Uterus (tissue), 4 donors: ENCODE results near the gene SHISA5. TPM values are rescaled to one million over a fixed set of nuclear protein-coding genes. Genes with fewer than 3 reads are reported as not detected.

Experiments
- DNase-seq, 2 donors: peaks; one replicate each; pipeline ENCODE4 v3.0.0-alpha.2; 2019 to 2020
- H3K27ac ChIP-seq, 2 donors: fragments of 200-600 bp; sonication (generic); 1 replicate in 1 of 2; 2 replicates in 1 of 2; pipeline ENCODE4 v1.5.1; 2016 to 2018
- H3K27me3 ChIP-seq, 2 donors: fragments of 200-600 bp; sonication (generic); one replicate each; pipeline ENCODE4 v1.5.1; 2018 to 2019; ENCODE audit warnings: control low read depth in 1 of 2
- H3K36me3 ChIP-seq, 2 donors: fragments of 200-600 bp; sonication (generic); one replicate each; pipeline ENCODE4 v1.5.1; 2019; ENCODE audit warnings: control low read depth in 1 of 2
- H3K4me1 ChIP-seq, 2 donors: fragments of 200-600 bp; sonication (generic); one replicate each; pipeline ENCODE4 v1.5.1; 2018 to 2019; ENCODE audit warnings: control low read depth in 1 of 2
- H3K4me3 ChIP-seq, 2 donors: fragments of 200-600 bp; sonication (generic); 1 replicate in 1 of 2; 2 replicates in 1 of 2; pipeline ENCODE4 v1.5.1; 2018 to 2019; ENCODE audit warnings: mild to moderate bottlenecking in 1 of 2
- H3K9me3 ChIP-seq, 2 donors: fragments of 200-600 bp; sonication (generic); one replicate each; pipeline ENCODE4 v1.5.1; 2019; ENCODE audit warnings: control low read depth in 1 of 2
- POLR2A ChIP-seq, 2 donors: fragments of 450-650 bp; IDR thresholded peaks; one replicate each; pipeline ENCODE4 v1.6.1; 2016; ENCODE audit warnings: antibody characterized with exemption in 2 of 2, mild to moderate bottlenecking in 1 of 2, moderate library complexity in 1 of 2
- intact Hi-C: fragments of 100-400 bp; cut with DNase I; formaldehyde crosslinking; loops from one replicate; pipeline ENCODE4 v1.15.1; 2023; ENCODE audit warnings: low total_unique reads
- total RNA-seq, 4 donors: library from RNA; depleted of rRNA in 3 of 4; stranded (reverse); fragments of >200 nt in 3 of 4; gene quantifications; one replicate each; pipeline versions ENCODE4 v1.1.0 to v1.2.4, GENCODE V29; 2014 to 2023
- TF ChIP-seq, protein P1 (sequence below), 4 experiments: fragments of 200-600 bp in 2 of 4; fragments of 450-650 bp in 2 of 4; sonication (generic) in 2 of 4; IDR thresholded peaks; one replicate each; pipeline ENCODE4 v1.5.1; 2016 to 2019; ENCODE audit warnings: antibody characterized with exemption in 4 of 4, mild to moderate bottlenecking in 2 of 4, moderate library complexity in 1 of 4
- donor health status: DM: yes; HTN: yes; CAD: no.

The SHISA5 gene
- total RNA-seq, 4 donors from 2014 or later: 52.4 to 210 (median 72.8) TPM

- Histone ChIP-seq H3K9me3 (no peaks in the 10 kb centered on the region), H3K36me3 (no peaks in the 10 kb centered on the region), H3K4me1 (peaks cover 3 to 13% of the 10 kb centered on the region in 2 donors), H3K27me3 (no peaks in the 10 kb centered on the region), H3K4me3 (peak overlapping the region; percentile 66 to 88), H3K27ac (peak overlapping the region; percentile 95 to 99)
- peak; percentile 90 to 92 for DNase-seq
- intact Hi-C loops: no loop called here
- TF ChIP-seq POLR2A (IDR thresholded peaks at IDR 0.05): peak; percentile 75 to 81
- TF ChIP-seq, protein P1, sequence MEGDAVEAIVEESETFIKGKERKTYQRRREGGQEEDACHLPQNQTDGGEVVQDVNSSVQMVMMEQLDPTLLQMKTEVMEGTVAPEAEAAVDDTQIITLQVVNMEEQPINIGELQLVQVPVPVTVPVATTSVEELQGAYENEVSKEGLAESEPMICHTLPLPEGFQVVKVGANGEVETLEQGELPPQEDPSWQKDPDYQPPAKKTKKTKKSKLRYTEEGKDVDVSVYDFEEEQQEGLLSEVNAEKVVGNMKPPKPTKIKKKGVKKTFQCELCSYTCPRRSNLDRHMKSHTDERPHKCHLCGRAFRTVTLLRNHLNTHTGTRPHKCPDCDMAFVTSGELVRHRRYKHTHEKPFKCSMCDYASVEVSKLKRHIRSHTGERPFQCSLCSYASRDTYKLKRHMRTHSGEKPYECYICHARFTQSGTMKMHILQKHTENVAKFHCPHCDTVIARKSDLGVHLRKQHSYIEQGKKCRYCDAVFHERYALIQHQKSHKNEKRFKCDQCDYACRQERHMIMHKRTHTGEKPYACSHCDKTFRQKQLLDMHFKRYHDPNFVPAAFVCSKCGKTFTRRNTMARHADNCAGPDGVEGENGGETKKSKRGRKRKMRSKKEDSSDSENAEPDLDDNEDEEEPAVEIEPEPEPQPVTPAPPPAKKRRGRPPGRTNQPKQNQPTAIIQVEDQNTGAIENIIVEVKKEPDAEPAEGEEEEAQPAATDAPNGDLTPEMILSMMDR (IDR thresholded peaks at IDR 0.05): peak; percentile 23 to 51 (median 44)
These were observed 30.9 kb downstream of the SHISA5 start for GRCh38 chr3:48472923-48473616.

GRCh38 chr3:48472673-48472922 is 31.4 kb downstream of the SHISA5 start:
- H3K36me3 ChIP-seq: no peaks in the 10 kb centered on the region
- intact Hi-C loops: no loop called here
- TF ChIP-seq, protein P1 (IDR thresholded peaks at IDR 0.05): no peak
- TF ChIP-seq POLR2A (IDR thresholded peaks at IDR 0.05): no peak
- H3K4me1 ChIP-seq: peaks cover 8 to 14% of the 10 kb centered on the region in 2 donors
- H3K27ac ChIP-seq: peak overlapping the region; percentile 95 to 99
- H3K4me3 ChIP-seq: peak overlapping the region; percentile 66 to 88
- no peaks in the 10 kb centered on the region for H3K27me3 ChIP-seq
- no peaks in the 10 kb centered on the region for H3K9me3 ChIP-seq
- DNase-seq: no peak

GRCh38 chr3:48470286-48470685 is 33.7 kb downstream of the SHISA5 start:
- TF ChIP-seq POLR2A (IDR thresholded peaks at IDR 0.05): no peak
- TF ChIP-seq, protein P1 (IDR thresholded peaks at IDR 0.05): no peak
- Histone ChIP-seq H3K9me3 (no peaks in the 10 kb centered on the region), H3K4me3 (no peak overlapping the region), H3K27me3 (no peaks in the 10 kb centered on the region), H3K27ac (peak overlapping the region in 1 of 2 donors; percentile 39), H3K4me1 (peaks cover 10 to 26% of the 10 kb centered on the region in 2 donors), H3K36me3 (no peaks in the 10 kb centered on the region)
- no peak for DNase-seq
- intact Hi-C loops: no loop called here

GRCh38 chr3:48469046-48469915 is 34.7 kb downstream of the SHISA5 start:
- Histone ChIP-seq H3K4me1 (peaks cover 10 to 28% of the 10 kb centered on the region in 2 donors), H3K27ac (peak overlapping the region in 1 of 2 donors; percentile 100), H3K36me3 (no peaks in the 10 kb centered on the region), H3K9me3 (no peaks in the 10 kb centered on the region), H3K27me3 (no peaks in the 10 kb centered on the region), H3K4me3 (no peak overlapping the region)
- no peak for DNase-seq
- TF ChIP-seq, protein P1 (IDR thresholded peaks at IDR 0.05): no peak
- TF ChIP-seq POLR2A (IDR thresholded peaks at IDR 0.05): no peak
- intact Hi-C loops: loop anchor here (5.0 kb wide), 1 partner anchor 78 kb away; no protein-coding TSS in a partner anchor

- no peaks in the 10 kb centered on the region for H3K36me3 ChIP-seq
- no peak for DNase-seq
- intact Hi-C loops: loop anchor here (5.0 kb wide), 1 partner anchor 79 kb away; no protein-coding TSS in a partner anchor
- H3K9me3 ChIP-seq: no peaks in the 10 kb centered on the region
- no peak overlapping the region for H3K4me3 ChIP-seq
- TF ChIP-seq, protein P1 (IDR thresholded peaks at IDR 0.05): no peak
- no peak for TF ChIP-seq POLR2A (IDR thresholded peaks at IDR 0.05)
- H3K27ac ChIP-seq: peak overlapping the region; percentile 99 to 100
- no peaks in the 10 kb centered on the region for H3K27me3 ChIP-seq
- peaks cover 10 to 28% of the 10 kb centered on the region in 2 donors for H3K4me1 ChIP-seq
These were observed 35.6 kb downstream of the SHISA5 start for GRCh38 chr3:48468329-48468731.
